Smooth muscle cell (in vitro differentiated cells): ENCODE results near the gene BTRC. TPM values are rescaled to one million over a fixed set of nuclear protein-coding genes. Genes with fewer than 3 reads are reported as not detected.

Experiments used
- DNase-seq: peaks from one replicate; lab custom pipeline; 2025; ENCODE audit not compliant: unreplicated experiment; lab: John Stamatoyannopoulos, UW
- H2AFZ ChIP-seq: fragments of 200-600 bp; sonication (generic); 2 replicates; pipeline ENCODE4 v1.6.0; 2016; ENCODE audit warnings: antibody characterized with exemption, low read depth, mild to moderate bottlenecking
- H3F3A ChIP-seq: fragments of 200-600 bp; sonication (generic); 2 replicates; pipeline ENCODE4 v1.6.0; 2017; ENCODE audit warnings: antibody characterized with exemption, low read depth
- H3K27ac ChIP-seq: fragments of 200-600 bp; sonication (generic); 2 replicates; pipeline ENCODE4 v1.5.1; 2016; ENCODE audit warnings: low read depth, mild to moderate bottlenecking
- H3K27me3 ChIP-seq: fragments of 200-600 bp; sonication (generic); 2 replicates; pipeline ENCODE4 v1.6.1; 2016; ENCODE audit warnings: low read depth, mild to moderate bottlenecking
- H3K36me3 ChIP-seq: fragments of 200-600 bp; sonication (generic); 2 replicates; pipeline ENCODE4 v1.5.1; 2016; ENCODE audit warnings: low read depth
- H3K4me1 ChIP-seq: fragments of 200-600 bp; sonication (generic); 2 replicates; pipeline ENCODE4 v1.5.1; 2016; ENCODE audit warnings: low read depth
- H3K4me2 ChIP-seq: fragments of 200-600 bp; sonication (generic); 2 replicates; pipeline ENCODE4 v1.6.0; 2016; ENCODE audit warnings: mild to moderate bottlenecking
- H3K4me3 ChIP-seq: fragments of 200-600 bp; sonication (generic); 2 replicates; pipeline ENCODE4 v1.5.1; 2016; ENCODE audit warnings: mild to moderate bottlenecking
- H3K79me2 ChIP-seq: fragments of 200-600 bp; sonication (generic); 2 replicates; pipeline ENCODE4 v1.6.0; 2016; ENCODE audit warnings: low read depth, mild to moderate bottlenecking
- H3K9ac ChIP-seq: fragments of 200-600 bp; sonication (generic); 2 replicates; pipeline ENCODE4 v1.6.0; 2016; ENCODE audit warnings: low read depth
- H3K9me3 ChIP-seq: fragments of 200-600 bp; sonication (generic); replicated peaks from 2 replicates; pipeline ENCODE4 v1.5.1; 2016; ENCODE audit warnings: low read depth
- H4K20me1 ChIP-seq: fragments of 200-600 bp; sonication (generic); 2 replicates; pipeline ENCODE4 v1.6.0; 2016; ENCODE audit warnings: low read depth
- WGBS: methylation state at CpG from one replicate; pipeline ENCODE4 v1.1.7; 2016; ENCODE audit warnings: low lambda C conversion rate; 5-methylcytosine and 5-hydroxymethylcytosine counted together
- polyA plus RNA-seq: library from polyadenylated mRNA; unstranded; fragments of >200 nt; fragmentation: Nextera tagmentation; extraction: Ambion mirVana; gene quantifications from 2 replicates; pipeline ENCODE4 v1.2.1, GENCODE V29; 2016
- total RNA-seq: library from RNA; depleted of rRNA; stranded (reverse); fragments of >200 nt; gene quantifications from 2 replicates; pipeline ENCODE4 v1.2.3, GENCODE V29; 2014
- TF ChIP-seq, protein P1 (sequence below): fragments of 200-600 bp; sonication (generic); IDR thresholded peaks from 2 replicates; pipeline ENCODE4 v1.5.1; 2017; ENCODE audit warnings: borderline replicate concordance, mild to moderate bottlenecking, antibody characterized with exemption; ENCODE audit not compliant: insufficient read depth, poor library complexity, severe bottlenecking

The BTRC gene
- total and polyA plus RNA-seq, 2 experiments from 2014 or later = 9.6 to 16.8 TPM

- H3K36me3 ChIP-seq = no peaks in the 10 kb centered on the region
- H3F3A ChIP-seq = no peaks in the 10 kb centered on the region
- WGBS = 95% methylated on average over 1 of the region's 1 CpG
Observed at GRCh38 chr10:101494650-101495049, 140.7 kb downstream of the BTRC start.

DNA sequence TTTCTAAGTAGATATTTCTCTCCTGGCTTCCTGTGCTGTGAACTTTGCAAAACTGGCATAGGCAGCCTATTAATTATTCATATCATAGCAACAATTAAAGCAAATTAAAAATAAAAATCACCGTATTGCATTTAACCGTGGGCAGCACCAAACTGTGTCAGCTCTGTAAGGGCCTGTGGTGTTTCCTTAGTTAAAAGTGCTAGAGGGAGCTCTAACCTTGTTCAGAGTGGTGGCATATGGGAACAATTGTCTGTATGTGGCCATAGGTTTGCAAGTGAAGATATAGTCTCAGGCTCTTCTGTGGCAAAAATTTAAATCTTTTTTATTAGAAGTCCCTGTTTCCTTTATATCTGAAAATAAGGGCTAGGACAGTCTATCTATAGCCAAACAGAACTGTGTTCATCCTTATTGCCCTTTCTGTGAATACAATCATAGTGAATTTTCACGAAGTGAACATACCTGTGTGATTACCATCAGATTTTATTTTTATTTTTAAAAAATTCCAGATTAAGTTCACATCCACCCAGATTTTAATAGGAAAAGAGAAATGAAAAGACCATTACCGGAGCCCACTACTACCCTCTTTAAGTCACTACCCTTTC, 141.5 kb downstream of the BTRC start:
- Histone ChIP-seq H3F3A (no peaks in the 10 kb centered on the region), H3K9me3 (no peaks in the 10 kb centered on the region), H3K27me3 (no peaks in the 10 kb centered on the region), H3K4me3 (no peak overlapping the region), H3K27ac (no peak overlapping the region), H3K36me3 (no peaks in the 10 kb centered on the region), H2AFZ (no peak overlapping the region), H4K20me1 (peaks cover 86% of the 10 kb centered on the region), H3K9ac (no peak overlapping the region), H3K79me2 (peaks cover 2% of the 10 kb centered on the region), H3K4me2 (no peak overlapping the region), H3K4me1 (no peaks in the 10 kb centered on the region)
- TF ChIP-seq, protein P1, sequence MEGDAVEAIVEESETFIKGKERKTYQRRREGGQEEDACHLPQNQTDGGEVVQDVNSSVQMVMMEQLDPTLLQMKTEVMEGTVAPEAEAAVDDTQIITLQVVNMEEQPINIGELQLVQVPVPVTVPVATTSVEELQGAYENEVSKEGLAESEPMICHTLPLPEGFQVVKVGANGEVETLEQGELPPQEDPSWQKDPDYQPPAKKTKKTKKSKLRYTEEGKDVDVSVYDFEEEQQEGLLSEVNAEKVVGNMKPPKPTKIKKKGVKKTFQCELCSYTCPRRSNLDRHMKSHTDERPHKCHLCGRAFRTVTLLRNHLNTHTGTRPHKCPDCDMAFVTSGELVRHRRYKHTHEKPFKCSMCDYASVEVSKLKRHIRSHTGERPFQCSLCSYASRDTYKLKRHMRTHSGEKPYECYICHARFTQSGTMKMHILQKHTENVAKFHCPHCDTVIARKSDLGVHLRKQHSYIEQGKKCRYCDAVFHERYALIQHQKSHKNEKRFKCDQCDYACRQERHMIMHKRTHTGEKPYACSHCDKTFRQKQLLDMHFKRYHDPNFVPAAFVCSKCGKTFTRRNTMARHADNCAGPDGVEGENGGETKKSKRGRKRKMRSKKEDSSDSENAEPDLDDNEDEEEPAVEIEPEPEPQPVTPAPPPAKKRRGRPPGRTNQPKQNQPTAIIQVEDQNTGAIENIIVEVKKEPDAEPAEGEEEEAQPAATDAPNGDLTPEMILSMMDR = no peak
- no peak for DNase-seq
- WGBS = 71% methylated on average over 4 of the region's 4 CpGs

More at GRCh38 chr10:101494650-101495049, 140.7 kb downstream of the BTRC start:
- Histone ChIP-seq H3K4me3 (no peak overlapping the region), H3K9ac (no peak overlapping the region), H3K4me2 (no peak overlapping the region), H3K9me3 (no peaks in the 10 kb centered on the region), H3K27me3 (no peaks in the 10 kb centered on the region), H4K20me1 (peaks cover 86% of the 10 kb centered on the region), H3K4me1 (no peaks in the 10 kb centered on the region), H3K27ac (no peak overlapping the region), H3K79me2 (peaks cover 2% of the 10 kb centered on the region), H2AFZ (no peak overlapping the region)
- DNase-seq = no peak
- TF ChIP-seq, protein P1 = no peak

DNA sequence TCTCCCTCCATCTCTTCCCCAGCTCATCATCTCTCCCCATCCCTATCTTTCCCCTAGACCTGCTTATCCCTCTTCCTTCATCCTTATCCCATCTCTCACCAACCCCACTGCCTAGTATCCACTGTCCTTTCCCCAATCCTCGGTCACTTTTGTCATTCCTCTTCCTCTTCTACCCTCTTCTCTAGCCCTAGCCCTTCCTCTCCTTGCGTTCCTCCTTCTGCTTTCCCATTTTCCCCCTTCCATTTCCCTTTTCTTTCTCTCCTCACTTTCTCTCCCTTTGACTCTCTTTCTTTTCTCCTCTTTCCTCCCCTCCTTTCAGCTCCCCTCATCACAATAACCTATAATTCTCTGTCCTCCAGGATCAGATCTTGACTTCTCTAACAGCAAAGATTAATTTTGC, 150.5 kb downstream of the BTRC start:
- no peak overlapping the region for H3K9ac ChIP-seq
- DNase-seq = no peak

More for the DNA sequence above, 150.5 kb downstream of the BTRC start:
- H3K27ac ChIP-seq = no peak overlapping the region
- H3K9me3 ChIP-seq = no peaks in the 10 kb centered on the region
- H3F3A ChIP-seq = no peaks in the 10 kb centered on the region
- no peaks in the 10 kb centered on the region for H3K79me2 ChIP-seq
- no peaks in the 10 kb centered on the region for H3K27me3 ChIP-seq
- no peak overlapping the region for H2AFZ ChIP-seq
- H3K4me1 ChIP-seq = peaks cover 6% of the 10 kb centered on the region
- peaks cover 82% of the 10 kb centered on the region for H4K20me1 ChIP-seq
- TF ChIP-seq, protein P1 = no peak
- H3K4me3 ChIP-seq = no peak overlapping the region
- 80% methylated on average over 2 of the region's 2 CpGs for WGBS
- no peaks in the 10 kb centered on the region for H3K36me3 ChIP-seq
- H3K4me2 ChIP-seq = no peak overlapping the region
